ENCODE results near the gene SF3A2.
A peak's percentile ranks its signal among the peaks of the same experiment; 100 is the strongest.
"Not testable (repeated sequence)": the region's sequence is repeated elsewhere in the genome, so short reads cannot be mapped to it uniquely, and the experiment has no call there.

Gene SF3A2

DNA sequence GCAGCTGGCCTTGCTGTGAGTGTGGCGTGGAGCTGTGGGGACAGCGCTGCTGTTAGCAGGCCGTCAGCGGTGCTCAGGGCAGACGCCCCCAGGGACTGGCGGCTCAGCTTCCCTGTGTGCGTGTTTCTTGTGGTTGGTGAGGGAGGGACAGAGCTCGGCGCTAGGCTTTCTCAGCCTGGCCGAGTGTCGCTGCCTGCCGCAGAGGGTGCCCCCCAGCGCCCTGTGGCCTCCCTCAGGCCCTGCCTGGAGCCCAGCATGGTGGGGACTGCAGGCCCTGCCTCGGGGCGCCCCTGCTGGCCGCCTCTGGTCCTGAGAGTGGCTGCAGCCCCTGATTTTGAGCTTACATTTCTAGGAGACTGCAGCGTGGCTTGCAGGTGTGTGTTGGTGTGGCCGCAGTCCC, 37.4 kb upstream of the SF3A2 start:
- TF ChIP-seq, protein P1, sequence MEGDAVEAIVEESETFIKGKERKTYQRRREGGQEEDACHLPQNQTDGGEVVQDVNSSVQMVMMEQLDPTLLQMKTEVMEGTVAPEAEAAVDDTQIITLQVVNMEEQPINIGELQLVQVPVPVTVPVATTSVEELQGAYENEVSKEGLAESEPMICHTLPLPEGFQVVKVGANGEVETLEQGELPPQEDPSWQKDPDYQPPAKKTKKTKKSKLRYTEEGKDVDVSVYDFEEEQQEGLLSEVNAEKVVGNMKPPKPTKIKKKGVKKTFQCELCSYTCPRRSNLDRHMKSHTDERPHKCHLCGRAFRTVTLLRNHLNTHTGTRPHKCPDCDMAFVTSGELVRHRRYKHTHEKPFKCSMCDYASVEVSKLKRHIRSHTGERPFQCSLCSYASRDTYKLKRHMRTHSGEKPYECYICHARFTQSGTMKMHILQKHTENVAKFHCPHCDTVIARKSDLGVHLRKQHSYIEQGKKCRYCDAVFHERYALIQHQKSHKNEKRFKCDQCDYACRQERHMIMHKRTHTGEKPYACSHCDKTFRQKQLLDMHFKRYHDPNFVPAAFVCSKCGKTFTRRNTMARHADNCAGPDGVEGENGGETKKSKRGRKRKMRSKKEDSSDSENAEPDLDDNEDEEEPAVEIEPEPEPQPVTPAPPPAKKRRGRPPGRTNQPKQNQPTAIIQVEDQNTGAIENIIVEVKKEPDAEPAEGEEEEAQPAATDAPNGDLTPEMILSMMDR (conservative IDR thresholded peaks at IDR 0.05) = peak; percentile 31; the same call in 1 of the 2 replicates
- H3K27ac ChIP-seq = no peak overlapping the region

DNA sequence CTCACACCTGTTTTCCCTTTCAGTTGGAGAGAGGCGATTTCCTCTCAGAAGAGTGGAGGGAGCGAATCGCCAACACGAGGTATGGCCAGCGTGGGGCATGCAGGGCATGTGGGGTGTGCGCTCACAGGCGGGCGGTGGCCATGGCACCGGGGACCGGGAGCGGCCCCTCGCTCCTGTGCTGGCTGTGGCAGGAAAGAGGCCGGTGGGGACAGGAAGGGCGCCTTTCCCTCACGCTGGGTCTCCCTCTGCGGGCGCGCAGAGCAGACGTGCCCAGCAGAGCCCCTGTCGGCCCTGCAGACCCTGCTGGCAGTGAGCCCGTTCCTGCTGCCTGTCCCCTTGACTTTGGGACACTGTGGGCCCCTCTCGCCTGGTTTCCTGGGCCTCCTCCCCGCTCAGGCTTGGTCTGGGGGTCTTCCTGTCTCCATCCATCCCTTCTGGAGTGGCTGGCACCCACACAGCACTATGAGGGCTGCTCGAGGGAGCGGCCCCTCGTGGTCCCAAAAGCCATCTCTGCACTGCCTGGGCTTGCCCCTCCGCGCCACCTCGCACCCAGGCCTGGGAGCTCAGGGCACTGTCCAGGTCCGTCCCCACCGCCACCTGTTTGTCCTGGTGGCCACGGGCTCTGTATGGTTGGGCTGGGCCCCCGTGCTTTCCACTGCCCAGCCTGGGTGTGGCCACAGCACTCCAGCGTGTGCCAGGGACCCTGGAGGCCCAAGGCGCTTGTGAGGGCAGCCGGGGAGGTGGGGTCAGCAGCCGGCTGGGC, 36.6 kb upstream of the SF3A2 start:
- TF ChIP-seq, protein P1 (conservative IDR thresholded peaks at IDR 0.05) = no peak
- H3K27ac ChIP-seq = no peak overlapping the region

DNA sequence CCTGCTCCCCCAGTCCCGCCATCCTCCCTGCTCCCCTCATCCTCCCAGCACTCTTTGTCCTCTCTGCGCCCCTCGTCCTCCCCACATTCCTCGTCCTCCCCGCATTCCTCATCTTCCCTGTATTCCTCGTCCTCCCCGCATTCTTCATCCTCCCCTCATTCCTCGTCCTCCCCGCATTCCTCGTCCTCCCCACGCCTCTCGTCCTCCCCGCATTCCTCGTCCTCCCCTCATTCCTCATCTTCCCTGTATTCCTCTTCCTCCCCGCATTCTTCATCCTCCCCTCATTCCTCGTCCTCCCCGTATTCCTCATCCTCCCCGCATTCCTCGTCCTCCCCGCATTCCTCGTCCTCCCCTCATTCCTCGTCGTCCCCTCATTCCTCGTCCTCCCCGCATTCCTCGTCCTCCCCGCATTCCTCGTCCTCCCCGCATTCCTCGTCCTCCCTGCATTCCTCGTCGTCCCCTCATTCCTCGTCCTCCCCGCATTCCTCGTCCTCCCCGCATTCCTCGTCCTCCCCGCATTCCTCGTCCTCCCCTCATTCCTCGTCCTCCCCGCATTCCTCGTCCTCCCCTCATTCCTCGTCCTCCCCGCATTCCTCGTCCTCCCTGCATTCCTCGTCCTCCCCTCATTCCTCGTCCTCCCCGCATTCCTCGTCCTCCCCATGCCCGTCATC, 35.9 kb upstream of the SF3A2 start:
- H3K27ac ChIP-seq = not testable (repeated sequence)

DNA sequence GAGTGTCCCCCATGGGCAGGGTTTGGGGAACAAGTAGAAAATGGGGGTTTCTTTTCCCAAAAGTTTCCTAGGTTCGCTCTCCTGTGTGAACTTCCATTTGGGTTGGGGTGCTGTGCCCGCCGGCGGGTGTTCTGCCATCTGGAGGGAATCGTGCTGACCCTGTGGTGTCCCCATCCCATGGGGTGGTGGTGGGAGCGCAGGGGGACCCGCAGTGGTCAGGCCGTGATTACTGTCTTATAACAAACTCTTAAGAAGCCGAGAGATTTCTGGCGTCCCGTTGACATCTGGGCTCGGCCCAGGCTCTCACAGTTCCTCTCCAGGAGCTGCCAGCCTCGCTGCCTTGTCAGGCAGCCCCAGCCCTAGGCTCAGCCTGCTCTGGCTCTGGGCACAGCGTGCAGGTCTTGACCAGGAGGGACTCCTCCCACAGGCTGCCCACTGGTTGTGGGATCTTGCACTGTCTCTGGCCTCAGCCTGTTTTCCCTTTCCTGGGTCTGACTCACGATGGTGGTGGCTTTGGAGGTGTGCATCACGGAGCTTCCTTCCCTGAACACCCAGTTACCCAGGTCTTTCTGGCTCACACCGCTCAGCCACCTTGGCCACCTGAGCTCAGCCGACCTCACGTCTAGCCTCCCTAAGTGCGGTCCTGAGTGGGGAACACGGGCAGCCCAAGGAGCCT, 35.0 kb upstream of the SF3A2 start:
- TF ChIP-seq, protein P1 (conservative IDR thresholded peaks at IDR 0.05) = no peak
- no peak overlapping the region; the same call in 1 of the 2 replicates for H3K27ac ChIP-seq

DNA sequence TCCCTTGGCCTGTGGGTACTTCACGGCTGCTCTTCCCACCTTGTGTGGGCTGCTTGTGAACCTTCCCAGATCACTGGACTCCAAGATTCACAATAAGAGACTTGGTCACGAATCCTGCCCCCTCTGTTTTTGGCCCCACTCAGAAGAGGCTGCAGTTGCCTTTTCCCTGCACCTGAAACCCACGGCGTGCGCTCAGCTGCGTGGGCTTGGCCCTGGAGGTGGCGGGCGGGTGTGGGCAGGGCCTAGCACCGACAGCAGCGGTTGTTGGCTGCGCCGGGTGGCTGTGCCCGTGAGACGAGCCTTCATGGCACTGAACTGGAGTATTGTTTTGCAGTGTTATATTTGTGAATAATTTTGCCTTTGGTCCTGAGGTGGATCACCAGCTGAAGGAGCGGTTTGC, 34.3 kb upstream of the SF3A2 start:
- TF ChIP-seq, protein P1 (conservative IDR thresholded peaks at IDR 0.05) = no peak
- peak overlapping the region; percentile 84; the same call in 1 of the 2 replicates for H3K27ac ChIP-seq

DNA sequence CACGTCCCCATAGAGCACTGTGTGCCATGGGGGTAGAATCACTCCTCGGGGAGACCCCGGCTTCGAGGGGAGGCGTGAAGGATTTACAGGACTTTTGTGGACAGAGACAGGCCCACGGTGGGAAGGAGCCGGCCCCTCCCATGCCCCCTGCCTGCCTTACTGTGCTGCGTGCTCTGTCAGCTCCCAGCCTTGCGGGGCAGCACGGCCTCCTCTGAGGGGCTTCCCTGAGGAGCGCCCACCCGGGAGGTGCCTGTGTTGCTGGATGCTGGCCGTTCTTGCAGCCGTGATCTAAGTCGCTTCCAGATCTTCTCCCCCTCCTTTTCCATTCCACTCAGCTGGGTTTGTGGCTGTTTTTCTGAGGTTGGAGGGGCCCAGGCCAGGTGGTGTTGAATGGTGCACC, 29.6 kb upstream of the SF3A2 start:
- TF ChIP-seq, protein P1 (conservative IDR thresholded peaks at IDR 0.05) = no peak
- H3K27ac ChIP-seq = 0 out of 2 replicates have a peak overlapping the region, but pooled peaks have one; percentile 2

DNA sequence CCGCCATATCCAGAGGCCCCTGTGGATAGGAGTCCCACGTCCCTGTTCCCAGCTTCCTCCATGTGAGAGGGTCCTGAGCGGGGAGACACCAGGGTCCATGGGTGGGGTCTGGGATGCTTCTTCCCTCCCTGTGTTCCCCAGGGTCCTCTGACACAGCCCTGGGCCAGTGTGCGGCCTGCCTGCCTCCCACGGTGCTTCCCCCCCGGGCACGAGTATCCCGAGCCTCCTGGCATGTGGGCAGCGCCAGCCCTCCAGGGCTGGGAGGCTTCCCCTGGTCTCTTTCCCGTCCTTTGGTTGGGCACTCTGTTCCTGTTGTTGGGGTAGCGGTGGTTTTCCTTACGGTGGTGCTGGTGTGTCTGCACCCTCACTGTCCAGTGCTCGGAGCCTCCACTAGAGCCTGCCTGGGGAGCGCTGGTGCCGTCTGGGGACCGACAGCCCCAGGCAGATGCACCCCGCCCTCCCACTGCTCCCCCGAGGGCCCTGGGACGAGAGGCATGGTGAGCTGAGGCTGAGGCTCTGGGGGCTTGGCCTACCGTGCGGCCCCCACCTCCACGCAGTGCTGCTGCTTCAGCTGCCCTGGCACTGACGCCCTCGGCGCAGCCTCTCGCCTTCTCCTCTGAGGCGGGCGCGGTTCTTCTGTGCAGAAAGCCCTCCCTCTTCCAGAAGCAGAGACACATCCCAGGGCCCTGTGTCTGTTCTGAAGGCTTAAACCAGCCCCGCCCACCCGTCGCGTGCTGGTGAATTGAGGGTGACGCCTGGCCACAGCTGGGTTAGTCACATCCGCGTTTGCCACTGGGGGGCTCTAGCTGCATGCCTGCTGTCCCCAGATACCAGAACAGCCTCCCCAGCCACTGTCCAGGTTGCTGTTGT, 28.4 kb upstream of the SF3A2 start:
- H3K27ac ChIP-seq = no peak overlapping the region

More for the DNA sequence above, 28.4 kb upstream of the SF3A2 start:
- TF ChIP-seq, protein P1 (conservative IDR thresholded peaks at IDR 0.05) = no peak
